Vagina (tissue), 2 donors: ENCODE results near the gene HS6ST3.

Source experiments
- POLR2A ChIP-seq, 2 donors: fragments of 450-650 bp; IDR thresholded peaks; one replicate each; pipeline ENCODE4 v1.6.1; 2017; ENCODE audit warnings: antibody characterized with exemption in 2 of 2, mild to moderate bottlenecking in 2 of 2, moderate library complexity in 2 of 2
- TF ChIP-seq, protein P1 (sequence below), 3 experiments: fragments of 450-650 bp in 2 of 3; fragments of 200-600 bp in 1 of 3; sonication (generic) in 1 of 3; IDR thresholded peaks; one replicate each; pipeline ENCODE4 v1.5.1; 2017 to 2019; ENCODE audit warnings: antibody characterized with exemption in 3 of 3, mild to moderate bottlenecking in 2 of 3, moderate library complexity in 2 of 3

DNA sequence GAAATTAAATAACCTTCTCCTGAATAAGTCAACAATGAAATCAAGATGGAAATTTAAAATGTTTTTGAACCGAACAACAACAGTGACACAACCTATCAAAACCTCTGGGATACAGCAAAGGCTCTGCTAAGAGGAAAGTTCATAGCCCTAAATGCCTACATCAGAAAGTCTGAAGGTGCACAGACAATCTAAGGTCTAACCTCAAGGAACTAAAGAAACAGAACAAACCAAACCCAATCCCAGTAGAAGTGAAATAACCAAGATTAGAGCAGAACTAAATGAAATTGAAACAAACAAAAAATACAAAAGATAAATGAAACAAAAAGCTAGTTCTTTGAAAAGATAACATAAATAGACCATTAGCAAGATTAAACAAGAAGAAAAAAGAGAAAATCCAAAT, 45.7 kb upstream of the HS6ST3 start:
- TF ChIP-seq, protein P1, sequence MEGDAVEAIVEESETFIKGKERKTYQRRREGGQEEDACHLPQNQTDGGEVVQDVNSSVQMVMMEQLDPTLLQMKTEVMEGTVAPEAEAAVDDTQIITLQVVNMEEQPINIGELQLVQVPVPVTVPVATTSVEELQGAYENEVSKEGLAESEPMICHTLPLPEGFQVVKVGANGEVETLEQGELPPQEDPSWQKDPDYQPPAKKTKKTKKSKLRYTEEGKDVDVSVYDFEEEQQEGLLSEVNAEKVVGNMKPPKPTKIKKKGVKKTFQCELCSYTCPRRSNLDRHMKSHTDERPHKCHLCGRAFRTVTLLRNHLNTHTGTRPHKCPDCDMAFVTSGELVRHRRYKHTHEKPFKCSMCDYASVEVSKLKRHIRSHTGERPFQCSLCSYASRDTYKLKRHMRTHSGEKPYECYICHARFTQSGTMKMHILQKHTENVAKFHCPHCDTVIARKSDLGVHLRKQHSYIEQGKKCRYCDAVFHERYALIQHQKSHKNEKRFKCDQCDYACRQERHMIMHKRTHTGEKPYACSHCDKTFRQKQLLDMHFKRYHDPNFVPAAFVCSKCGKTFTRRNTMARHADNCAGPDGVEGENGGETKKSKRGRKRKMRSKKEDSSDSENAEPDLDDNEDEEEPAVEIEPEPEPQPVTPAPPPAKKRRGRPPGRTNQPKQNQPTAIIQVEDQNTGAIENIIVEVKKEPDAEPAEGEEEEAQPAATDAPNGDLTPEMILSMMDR (IDR thresholded peaks at IDR 0.05) = no peak
- no peak for TF ChIP-seq POLR2A (IDR thresholded peaks at IDR 0.05)
